GM19395 (cell line): ENCODE measurements around the gene MT4.

Experiments used
- ATAC-seq: cut with Tn5 transposase; IDR thresholded peaks from one replicate; pipeline ENCODE4 v1.9.1; 2021; ENCODE audit warnings: mild to moderate bottlenecking, moderate library complexity; ENCODE audit not compliant: unreplicated experiment

The MT4 gene

DNA sequence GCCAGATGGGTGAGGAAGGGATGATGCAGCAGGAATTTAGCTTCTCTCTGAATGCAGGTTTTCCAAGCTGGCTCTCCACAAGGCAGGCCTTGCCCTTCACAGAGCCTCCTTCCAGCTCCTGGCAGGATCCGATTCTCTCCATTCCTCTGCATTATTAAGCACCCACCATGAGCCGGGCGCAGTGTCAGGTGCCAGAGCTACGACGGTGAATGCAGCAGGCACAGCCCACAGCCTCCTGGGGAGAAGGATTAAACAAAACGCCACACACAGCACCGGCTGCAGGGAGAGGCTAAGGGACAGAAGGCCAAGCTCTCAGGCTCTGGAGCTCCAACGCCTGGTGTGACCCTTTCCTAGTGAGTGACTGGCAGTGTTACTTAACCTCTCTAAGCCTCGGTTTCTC is 36.5 kb downstream of the MT4 start:
- no peak for ATAC-seq

DNA sequence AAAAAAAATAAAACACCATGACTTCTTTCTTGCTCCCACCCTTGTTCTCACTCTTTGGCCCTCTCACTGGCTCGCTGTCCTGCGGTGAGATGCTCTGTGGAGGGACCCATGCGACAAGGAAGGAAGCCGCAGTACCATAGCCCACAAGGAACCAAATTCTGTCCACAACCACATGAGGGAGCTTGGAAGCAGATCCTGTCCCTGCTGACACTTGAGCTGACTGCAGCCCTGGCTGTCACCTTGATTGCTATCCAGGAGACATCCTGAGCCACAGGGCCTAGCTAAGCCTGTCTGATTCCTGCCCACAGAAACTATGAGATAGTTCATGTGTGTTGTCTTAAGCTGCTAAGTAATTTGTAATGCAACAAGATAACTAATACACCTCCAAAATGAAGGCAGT is 38.7 kb downstream of the MT4 start:
- no peak for ATAC-seq

DNA sequence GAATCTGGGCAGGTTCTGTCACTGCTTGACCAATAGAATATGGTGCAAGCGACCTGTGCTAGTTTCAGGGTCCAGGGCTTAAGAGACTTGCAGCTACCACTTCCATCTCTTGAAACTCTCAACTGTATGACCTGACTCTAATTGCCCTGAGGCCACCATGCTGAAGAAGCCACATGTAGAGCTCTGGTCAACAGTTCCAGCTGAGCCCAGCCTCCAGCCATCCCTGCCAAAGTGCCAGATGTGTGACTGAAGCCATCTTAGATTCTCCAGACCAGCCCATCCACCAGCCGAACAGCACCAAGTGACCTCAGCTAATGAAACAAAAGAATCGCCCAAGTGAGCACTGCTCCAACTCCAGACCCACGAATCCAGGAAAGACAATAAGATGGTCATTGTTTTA is 40.1 kb downstream of the MT4 start:
- ATAC-seq: no peak

DNA sequence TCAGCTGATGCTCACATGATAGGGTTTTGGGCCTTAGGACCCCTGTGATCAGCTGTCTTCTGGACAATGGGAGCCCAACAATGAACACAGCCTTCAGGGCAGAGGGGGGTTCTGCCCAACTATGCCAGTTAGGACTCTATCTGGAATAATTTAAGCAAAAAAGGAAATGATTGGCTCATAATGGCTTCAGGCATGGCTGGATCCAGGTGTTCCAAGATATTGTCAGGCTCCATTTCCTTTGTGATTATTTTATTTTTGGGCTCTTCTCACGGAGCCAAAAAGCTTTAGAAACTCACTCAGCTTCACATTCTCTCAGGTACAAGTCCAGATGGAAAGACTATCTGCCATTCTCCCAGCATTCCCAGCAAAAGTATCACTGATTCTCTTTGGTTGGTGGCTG is 40.6 kb downstream of the MT4 start:
- ATAC-seq: no peak

DNA sequence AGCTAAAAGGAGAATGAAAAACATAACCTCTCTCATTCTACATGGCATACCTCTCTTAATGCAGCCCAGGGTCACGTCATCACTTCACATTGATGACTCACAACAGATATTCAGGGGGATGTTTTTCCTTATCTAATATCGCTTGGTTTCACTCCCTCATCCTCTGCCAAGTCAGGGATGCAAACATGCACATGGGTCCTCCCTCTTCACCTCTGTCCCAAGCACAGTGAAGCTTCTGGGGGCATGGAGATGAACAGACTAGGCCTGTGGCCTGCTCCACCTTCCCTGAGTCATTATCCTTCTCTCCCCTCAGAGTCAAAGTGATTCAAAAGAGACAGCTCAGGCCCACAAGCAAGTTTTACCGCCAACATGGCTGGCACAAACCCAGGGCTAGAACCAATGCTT is 41.2 kb downstream of the MT4 start:
- no peak for ATAC-seq

DNA sequence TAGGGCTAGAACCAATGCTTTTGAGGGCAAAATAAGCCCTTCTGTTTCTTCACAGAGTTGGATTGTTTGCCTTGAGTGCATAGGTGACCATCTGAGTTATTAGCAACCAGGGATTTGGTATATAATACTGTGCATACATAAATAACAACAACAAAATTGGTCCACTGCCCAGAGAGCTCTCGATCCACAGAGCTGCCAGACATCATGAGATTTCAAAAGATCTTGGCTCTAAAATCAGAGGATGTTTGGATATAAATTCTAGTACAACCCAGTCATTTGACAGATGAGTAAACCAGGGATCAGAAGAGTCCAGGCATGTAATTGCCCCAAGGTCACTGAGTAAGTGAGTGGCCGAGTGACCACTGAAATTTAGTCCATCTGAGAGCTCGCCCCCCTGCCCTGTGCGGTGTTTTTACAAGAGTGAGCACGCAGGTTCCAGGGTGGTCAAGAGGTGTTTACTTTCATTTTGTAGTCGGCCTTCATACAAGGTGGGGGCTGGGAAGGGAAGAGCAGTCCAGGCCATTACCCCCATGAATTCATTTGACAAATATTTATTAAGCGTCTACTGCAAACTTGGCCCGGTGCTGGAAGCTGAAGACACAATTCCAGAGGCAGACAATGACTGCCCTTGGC is 41.7 kb downstream of the MT4 start:
- ATAC-seq: no peak

DNA sequence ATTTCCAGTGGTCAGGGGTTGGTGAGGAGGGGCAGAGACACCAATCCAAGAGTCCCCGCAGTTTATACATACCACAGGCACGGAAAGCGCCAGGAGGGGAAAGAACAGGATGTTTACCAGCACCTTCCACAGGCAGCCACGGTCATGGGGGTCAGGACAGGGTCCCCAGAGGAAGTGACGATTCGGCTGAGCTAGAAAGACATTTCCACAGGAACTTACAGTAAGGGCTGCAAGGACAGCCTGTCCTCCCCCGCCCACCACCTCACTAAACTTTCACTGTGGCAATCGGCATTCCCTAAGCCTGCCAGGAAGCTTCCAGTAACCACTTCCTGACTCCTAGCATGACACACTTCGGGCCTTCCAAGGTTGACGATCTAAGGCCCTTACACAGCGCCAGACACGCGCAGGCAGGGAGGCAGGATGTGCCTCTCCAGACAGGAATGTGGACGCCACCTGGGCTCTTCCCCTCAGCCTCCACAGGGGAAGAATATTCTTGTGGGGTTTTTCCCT is 42.3 kb downstream of the MT4 start:
- ATAC-seq: no peak

DNA sequence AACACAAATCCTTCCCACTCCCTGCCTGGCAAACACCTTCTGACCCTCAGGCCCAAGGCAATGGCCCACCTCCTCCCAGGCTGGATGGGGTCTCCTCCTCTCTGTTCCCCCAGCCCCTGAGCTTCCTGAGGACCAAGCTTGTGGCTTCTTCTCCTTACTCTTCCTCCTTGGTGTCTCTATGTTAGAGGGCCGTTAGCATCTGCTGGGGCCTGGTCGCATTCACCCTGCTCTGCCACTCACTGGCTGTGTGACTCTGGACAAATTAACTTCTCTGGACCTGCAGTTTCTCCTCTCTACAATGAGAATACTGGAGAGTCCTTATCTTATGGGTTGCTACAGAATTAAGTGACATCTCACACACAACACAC is 42.8 kb downstream of the MT4 start:
- ATAC-seq: no peak

DNA sequence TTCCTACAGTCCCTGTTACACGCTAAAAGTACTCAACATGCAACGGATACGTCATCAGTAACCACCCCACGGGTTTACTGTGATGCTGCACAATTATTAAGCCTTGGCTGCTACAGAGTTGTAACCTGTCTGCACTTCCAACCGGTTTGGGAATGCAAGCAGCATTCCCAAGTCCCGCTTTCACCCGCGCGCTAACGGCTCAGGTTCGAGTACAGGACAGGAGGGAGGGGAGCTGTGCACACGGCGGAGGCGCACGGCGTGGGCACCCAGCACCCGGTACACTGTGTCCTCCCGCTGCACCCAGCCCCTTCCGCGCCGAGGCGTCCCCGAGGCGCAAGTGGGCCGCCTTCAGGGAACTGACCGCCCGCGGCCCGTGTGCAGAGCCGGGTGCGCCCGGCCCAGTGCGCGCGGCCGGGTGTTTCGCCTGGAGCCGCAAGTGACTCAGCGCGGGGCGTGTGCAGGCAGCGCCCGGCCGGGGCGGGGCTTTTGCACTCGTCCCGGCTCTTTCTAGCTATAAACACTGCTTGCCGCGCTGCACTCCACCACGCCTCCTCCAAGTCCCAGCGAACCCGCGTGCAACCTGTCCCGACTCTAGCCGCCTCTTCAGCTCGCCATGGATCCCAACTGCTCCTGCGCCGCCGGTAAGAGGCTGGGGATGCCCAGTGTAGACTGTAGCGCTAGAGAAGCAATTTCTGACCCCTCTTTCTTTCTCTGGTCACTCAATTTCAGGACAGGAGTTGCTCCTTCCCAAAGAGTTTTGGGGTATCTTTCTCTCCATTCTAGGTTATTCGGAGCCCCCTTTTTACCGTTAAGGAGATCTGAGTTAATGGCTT is 43.4 kb downstream of the MT4 start, which contains the start of gene MT2A:
TSS of gene MT2A (plus strand) at position 542 of the 833 bp plus-strand sequence. CDS start at position 614, 72 bp downstream.
- peak; percentile 82 for ATAC-seq

DNA sequence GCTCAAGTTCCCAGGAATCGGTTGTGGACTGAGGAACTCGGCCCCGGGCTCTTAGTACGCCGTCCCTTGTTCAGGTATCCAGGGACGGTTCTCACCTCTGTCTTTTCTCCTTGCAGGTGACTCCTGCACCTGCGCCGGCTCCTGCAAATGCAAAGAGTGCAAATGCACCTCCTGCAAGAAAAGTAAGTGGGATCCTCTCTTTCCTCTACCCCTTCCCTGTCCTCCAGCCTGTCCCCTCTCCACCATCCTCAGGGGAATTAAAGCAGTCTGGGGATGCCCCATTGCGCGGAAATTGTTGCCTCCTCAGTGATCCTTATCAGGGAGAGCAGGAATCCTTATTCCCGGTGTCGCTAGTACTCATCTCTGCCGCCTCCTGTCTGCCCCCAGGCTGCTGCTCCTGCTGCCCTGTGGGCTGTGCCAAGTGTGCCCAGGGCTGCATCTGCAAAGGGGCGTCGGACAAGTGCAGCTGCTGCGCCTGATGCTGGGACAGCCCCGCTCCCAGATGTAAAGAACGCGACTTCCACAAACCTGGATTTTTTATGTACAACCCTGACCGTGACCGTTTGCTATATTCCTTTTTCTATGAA is 44.1 kb downstream of the MT4 start:
- no peak for ATAC-seq

DNA sequence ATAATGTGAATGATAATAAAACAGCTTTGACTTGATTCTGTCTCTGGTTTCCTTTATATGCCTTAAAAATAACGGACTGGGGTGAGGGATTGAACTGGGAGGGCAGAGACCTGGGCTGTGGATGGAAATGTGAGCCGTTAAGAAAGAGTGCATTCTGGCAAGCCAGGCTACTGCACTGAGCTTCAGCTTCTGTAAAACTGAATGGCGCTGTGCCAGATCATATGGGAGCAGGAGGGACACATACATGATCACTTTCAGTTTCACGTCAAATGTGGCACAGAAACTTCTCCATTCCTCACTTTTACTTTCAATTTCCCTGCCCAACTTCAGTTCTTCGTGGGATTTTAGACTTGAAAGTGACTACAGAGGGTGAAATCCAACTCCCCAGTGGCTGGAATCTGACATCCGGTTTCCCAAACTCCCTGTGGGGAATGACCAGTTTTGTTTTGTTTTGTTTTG is 44.6 kb downstream of the MT4 start:
- peak; percentile 58 for ATAC-seq

DNA sequence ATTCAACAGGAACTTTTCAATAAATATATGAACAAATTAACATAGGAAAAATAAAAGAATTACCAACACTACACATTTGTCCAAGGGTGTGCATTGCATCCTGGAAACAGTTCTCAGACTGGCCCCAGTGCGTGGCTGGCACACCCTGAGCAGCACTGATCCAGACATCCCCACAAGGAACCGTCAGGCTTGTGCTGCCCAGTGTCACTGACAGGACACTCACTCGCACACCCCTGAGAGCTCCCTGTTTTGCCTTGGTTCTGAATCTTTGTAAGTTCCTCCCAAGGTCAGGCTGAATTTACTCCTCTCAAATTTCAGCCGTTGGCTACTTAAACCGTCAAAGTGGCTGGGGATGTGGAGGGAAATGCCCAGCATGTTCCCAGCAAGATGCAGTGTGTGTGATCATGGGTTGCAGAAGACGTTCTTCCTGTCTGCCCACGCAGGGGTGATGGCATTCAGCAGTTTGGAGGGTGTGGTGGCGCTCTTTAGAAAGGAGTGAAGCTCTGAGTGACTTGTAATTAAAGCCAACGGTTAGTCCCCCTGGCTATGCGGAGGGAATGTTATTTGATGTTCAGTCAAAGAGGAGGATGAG is 45.2 kb downstream of the MT4 start:
- no peak for ATAC-seq

DNA sequence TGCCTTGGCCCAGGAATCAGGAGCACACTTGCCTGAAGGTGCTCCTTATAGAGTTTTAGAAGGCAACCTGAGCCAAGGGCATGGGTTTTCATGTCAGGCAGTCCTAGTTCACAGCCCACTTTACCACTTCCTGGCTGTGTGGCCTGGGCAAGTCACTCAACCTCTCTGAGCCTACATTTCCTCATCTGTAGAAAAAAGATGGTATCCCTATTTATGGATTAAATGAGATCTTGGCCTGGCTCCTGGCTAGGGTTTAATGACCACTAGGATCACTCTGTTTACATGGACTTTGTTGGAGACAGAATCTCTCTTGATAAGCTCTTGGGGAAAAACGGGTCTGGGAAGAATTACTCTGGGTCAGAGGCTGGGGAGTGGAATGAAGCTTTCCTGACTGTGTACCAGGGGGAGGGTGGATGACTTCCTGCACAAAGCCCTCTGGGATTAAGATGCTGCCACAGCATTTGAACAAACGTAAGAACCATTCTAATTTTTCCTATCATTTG is 45.8 kb downstream of the MT4 start:
- no peak for ATAC-seq

DNA sequence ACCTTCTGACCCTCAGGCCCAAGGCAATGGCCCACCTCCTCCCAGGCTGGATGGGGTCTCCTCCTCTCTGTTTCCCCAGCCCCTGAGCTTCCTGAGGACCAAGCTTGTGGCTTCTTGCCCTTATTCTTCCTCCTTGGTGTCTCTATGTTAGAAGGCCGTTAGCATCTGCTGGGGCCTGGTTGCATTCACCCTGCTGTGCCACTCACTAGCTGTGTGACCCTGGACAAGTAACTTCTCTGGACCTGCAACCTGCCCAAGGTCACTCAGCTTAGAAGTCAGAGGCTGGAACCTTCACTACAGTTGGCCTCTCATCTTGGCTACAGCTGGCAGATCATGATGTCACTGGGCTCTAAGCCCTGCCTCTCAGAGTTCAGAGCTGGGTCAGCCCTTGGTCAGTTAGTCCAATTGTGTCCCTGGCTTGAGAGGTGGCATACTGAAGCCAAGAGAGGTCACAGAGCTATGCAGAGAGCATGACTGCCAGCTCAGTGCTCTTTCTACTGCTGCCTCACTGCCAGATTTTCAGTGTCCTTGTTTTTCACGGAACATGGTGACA is 46.5 kb downstream of the MT4 start:
- no peak for ATAC-seq

DNA sequence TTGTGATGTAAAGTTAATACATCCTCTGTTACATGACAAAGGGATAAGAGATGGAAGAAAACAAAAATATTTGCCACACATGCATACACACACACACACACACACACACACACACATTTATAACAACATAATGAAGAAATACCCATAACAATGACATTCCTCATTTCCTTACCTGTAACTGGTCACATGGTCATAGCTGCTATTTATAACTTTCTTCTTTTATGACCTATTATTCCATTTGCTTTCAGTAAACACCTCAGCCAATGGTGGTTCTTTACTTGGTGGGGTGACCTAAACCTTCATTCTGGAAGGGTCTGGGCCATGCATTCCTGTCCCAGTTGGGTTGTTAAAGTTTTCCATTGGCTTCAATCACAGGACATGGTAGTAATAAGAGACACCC is 48.8 kb downstream of the MT4 start:
- no peak for ATAC-seq

DNA sequence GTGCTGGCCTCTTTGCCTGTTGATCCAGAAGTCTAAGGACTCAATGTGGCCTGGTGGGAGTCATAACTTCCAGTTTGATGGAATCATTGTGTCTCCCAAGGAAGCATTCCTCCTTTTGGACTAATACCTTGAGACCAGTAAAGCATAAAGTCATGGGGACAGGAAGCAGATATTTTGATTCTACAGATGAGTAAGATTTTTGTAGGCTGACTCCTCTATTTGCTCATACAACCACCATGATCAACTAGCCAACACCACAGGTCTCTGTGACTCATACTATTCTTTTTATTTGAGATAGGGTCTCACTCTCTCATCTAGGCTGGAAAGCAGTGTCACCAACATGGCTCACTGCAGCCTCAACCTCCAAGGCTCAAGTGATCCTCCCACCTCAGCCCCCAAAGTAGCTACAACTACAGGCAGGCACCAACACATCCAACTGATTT is 49.7 kb downstream of the MT4 start:
- no peak for ATAC-seq

DNA sequence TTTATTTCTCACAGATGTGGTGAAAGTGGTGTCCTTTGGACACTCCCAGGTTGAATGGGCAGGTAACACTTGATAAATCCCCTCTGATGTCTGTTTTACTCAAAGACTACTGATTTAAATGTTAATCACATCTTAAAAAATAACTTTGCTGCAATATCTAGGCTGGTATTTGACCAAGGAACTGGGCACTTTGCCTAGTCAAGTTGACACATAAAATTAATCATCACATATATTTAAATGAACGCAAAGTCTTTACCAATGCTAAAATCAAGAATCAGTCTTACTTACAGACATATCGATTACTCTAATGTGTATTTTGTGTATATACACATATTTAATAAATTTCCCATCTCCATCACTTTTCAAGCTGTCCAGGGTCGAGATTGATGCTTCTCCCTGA is 50.5 kb downstream of the MT4 start:
- no peak for ATAC-seq

DNA sequence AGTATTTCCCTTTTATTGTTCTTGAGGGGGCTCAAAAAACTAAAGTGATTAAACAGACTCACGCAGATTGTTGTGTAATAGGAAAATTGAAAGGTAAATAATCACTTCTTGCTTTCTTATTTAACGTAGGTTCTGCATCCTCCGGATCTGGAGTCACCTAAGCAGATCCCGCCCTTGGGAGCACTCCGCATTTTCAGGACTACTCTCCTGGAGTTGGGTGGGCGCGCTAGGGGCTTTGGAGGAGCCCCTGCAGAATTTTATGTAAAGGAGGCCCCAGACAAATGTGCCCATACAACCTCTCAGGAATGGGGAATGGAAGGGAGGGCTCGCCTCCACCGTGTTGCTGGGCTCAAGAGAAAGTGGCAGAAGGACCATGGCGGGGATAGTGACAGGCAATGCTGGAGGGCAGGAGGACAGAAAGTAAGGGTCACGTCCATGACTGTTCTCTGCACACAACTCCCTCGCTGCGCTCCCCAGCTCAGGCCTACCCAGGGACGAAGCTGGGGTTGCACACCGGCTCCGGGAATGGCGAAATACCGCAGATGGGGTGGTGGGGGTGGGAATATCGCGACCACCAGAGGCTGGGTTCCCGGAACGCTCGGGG is 51.8 kb downstream of the MT4 start:
- no peak for ATAC-seq

DNA sequence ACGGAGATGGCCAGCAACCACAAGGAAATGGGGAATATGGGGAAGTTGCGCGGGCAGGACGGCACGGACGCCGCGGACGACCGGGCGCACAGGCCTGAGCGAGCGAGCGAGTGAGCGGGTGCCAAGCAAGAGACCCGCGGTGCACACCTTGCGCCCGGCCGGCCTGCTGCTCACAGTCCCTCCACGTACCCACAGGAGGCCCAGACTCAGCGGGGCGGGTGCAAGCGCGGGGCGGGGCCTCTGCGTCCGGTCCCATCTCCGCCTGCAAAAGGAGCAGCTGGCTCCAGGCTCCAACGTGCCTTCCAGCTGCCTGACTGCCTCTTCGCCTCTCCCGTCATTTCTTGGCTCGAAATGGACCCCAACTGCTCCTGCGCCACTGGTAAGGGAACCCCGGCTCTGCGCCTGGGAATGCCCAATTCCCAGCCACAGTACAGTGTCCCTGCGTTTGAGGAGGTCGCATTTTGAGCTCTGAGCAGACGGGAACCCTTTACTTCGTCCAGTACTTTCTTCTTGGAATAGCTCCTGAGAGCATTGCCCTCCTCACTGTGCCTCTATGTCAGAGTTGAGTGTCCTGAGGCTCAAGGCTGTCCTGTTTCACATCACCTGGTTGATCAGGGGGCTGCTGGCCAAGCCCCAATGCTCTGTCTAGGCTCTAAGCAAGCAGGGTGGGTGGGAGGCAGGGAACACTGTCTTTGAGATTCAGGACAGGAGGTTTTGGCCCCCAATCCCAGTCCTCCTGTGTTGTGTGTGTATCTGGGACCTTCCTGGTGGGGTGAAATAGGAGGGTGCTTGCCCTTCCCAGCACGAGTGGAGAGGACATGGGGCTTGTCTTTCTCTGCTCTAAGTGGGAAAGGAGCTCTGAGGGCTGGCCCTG is 52.6 kb downstream of the MT4 start:
- ATAC-seq: no peak

DNA sequence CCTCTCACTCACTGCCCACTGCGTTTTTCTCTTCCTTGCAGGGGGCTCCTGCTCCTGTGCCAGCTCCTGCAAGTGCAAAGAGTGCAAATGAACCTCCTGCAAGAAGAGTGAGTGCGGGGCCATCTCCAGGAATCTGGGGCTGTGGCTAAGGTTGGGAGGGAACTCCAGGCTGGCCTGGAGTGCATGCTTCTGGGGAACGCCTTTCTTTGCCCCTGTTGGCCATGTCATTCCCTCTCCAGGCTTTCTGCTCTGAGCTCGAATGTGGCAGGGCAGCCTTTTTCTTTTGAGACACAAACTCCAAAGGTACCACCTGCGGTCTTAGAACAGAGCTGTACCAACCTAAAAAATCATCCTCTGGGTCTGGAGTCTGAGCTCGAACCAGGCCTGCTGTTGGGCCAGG is 53.3 kb downstream of the MT4 start:
- no peak for ATAC-seq
